ENCODE results near the gene C16orf92.
A peak's percentile ranks its signal among the peaks of the same experiment; 100 is the strongest.

C16orf92 gene

GRCh38 chr16:30003670-30004423 lies 19.2 kb upstream of the C16orf92 start:
- Histone ChIP-seq H3K4me3 (replicated peaks; ENCODE audit: insufficient read depth, low read length) (no peak overlapping the region), H3K27ac (replicated peaks) (no peak overlapping the region), H3K27me3 (ENCODE audit: insufficient read depth, poor library complexity, severe bottlenecking) (no peaks in the 10 kb centered on the region)
- no peak for DNase-seq (ENCODE audit: low read depth in 1 of 2, low spot score in 1 of 2)
- TF ChIP-seq, protein P1, sequence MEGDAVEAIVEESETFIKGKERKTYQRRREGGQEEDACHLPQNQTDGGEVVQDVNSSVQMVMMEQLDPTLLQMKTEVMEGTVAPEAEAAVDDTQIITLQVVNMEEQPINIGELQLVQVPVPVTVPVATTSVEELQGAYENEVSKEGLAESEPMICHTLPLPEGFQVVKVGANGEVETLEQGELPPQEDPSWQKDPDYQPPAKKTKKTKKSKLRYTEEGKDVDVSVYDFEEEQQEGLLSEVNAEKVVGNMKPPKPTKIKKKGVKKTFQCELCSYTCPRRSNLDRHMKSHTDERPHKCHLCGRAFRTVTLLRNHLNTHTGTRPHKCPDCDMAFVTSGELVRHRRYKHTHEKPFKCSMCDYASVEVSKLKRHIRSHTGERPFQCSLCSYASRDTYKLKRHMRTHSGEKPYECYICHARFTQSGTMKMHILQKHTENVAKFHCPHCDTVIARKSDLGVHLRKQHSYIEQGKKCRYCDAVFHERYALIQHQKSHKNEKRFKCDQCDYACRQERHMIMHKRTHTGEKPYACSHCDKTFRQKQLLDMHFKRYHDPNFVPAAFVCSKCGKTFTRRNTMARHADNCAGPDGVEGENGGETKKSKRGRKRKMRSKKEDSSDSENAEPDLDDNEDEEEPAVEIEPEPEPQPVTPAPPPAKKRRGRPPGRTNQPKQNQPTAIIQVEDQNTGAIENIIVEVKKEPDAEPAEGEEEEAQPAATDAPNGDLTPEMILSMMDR (IDR thresholded peaks at IDR 0.05; ENCODE audit: insufficient read depth, low read length), result no peak
- TF ChIP-seq, protein P2, sequence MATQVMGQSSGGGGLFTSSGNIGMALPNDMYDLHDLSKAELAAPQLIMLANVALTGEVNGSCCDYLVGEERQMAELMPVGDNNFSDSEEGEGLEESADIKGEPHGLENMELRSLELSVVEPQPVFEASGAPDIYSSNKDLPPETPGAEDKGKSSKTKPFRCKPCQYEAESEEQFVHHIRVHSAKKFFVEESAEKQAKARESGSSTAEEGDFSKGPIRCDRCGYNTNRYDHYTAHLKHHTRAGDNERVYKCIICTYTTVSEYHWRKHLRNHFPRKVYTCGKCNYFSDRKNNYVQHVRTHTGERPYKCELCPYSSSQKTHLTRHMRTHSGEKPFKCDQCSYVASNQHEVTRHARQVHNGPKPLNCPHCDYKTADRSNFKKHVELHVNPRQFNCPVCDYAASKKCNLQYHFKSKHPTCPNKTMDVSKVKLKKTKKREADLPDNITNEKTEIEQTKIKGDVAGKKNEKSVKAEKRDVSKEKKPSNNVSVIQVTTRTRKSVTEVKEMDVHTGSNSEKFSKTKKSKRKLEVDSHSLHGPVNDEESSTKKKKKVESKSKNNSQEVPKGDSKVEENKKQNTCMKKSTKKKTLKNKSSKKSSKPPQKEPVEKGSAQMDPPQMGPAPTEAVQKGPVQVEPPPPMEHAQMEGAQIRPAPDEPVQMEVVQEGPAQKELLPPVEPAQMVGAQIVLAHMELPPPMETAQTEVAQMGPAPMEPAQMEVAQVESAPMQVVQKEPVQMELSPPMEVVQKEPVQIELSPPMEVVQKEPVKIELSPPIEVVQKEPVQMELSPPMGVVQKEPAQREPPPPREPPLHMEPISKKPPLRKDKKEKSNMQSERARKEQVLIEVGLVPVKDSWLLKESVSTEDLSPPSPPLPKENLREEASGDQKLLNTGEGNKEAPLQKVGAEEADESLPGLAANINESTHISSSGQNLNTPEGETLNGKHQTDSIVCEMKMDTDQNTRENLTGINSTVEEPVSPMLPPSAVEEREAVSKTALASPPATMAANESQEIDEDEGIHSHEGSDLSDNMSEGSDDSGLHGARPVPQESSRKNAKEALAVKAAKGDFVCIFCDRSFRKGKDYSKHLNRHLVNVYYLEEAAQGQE (IDR thresholded peaks at IDR 0.05; ENCODE audit: insufficient replicate concordance, low read depth), result no peak
- TF ChIP-seq SPI1 (IDR thresholded peaks at IDR 0.05; ENCODE audit: borderline replicate concordance, low read depth), result no peak
- TF ChIP-seq GABPA (IDR thresholded peaks at IDR 0.05; ENCODE audit: low read depth), result no peak

DNA sequence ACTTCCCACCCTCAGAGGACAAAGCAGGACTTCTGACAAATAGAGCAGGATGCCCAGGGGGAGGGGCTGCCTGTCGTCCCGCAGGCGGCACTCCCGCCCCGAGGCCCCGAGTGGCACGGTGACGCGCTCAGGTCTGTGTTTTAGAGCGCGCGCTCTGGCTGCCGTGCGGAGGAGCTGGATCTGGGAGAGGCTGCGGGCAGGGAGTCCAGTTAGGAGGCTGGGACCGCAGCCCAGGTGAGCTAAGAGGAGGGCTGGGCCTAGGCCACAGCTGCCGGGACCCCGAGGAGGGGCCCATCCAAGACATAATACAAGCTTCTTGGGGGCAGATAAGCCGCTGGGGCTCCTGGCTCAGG lies 18.6 kb upstream of the C16orf92 start:
- no peak for TF ChIP-seq POLR2AphosphoS5 (IDR thresholded peaks at IDR 0.05; ENCODE audit: low read depth)
- DNase-seq (ENCODE audit: low read depth in 1 of 2, low spot score in 1 of 2), result no peak
- Histone ChIP-seq H3K27ac (replicated peaks) (no peak overlapping the region), H3K27me3 (ENCODE audit: insufficient read depth, poor library complexity, severe bottlenecking) (no peaks in the 10 kb centered on the region), H3K4me3 (replicated peaks; ENCODE audit: insufficient read depth, low read length) (no peak overlapping the region)

- DNase-seq (ENCODE audit: low read depth in 1 of 2, low spot score in 1 of 2), result no peak
- no peak overlapping the region for H3K27ac ChIP-seq (replicated peaks)
- TF ChIP-seq SPI1 (IDR thresholded peaks at IDR 0.05; ENCODE audit: borderline replicate concordance, low read depth) (no peak), POLR2AphosphoS5 (IDR thresholded peaks at IDR 0.05; ENCODE audit: low read depth) (no peak), GABPA (IDR thresholded peaks at IDR 0.05; ENCODE audit: low read depth) (no peak)
- TF ChIP-seq, protein P2 (IDR thresholded peaks at IDR 0.05; ENCODE audit: insufficient replicate concordance, low read depth), result no peak
- TF ChIP-seq, protein P1 (IDR thresholded peaks at IDR 0.05; ENCODE audit: insufficient read depth, low read length), result no peak
- H3K27me3 ChIP-seq (ENCODE audit: insufficient read depth, poor library complexity, severe bottlenecking), result no peaks in the 10 kb centered on the region
- H3K4me3 ChIP-seq (replicated peaks; ENCODE audit: insufficient read depth, low read length), result no peak overlapping the region
Observed at GRCh38 chr16:30004811-30005242, 18.2 kb upstream of the C16orf92 start.

- H3K4me3 ChIP-seq (replicated peaks; ENCODE audit: insufficient read depth, low read length), result no peak overlapping the region
- TF ChIP-seq, protein P1 (IDR thresholded peaks at IDR 0.05; ENCODE audit: insufficient read depth, low read length), result peak; percentile 73
- TF ChIP-seq GABPA (IDR thresholded peaks at IDR 0.05; ENCODE audit: low read depth), result no peak
- no peaks in the 10 kb centered on the region for H3K27me3 ChIP-seq (ENCODE audit: insufficient read depth, poor library complexity, severe bottlenecking)
- DNase-seq (ENCODE audit: low read depth in 1 of 2, low spot score in 1 of 2), result peak in 1 of 2 experiments; percentile 35
- no peak overlapping the region for H3K27ac ChIP-seq (replicated peaks)
Observed at GRCh38 chr16:30005341-30006094, 17.5 kb upstream of the C16orf92 start.

Data from HL-60 (cell line).